A673 (cell line): Measurements from ENCODE around the gene NKIRAS2.

Experiments
- CTCF ChIP-seq: fragments of 300-800, 200-600 bp; sonication (generic); conservative IDR thresholded peaks from 2 replicates; pipeline ENCODE4 v1.5.1; 2017; ENCODE audit warnings: low read depth, mild to moderate bottlenecking, antibody characterized with exemption, low read length, moderate library complexity, mixed read lengths
- EZH2 ChIP-seq: fragments of 200-600 bp; sonication (generic); IDR thresholded peaks from 2 replicates; pipeline ENCODE4 v1.6.1; 2017; ENCODE audit warnings: borderline replicate concordance, low read depth, mild to moderate bottlenecking, mixed read lengths, antibody characterized with exemption, low read length; ENCODE audit not compliant: poor library complexity, severe bottlenecking

GRCh38 chr17:42071810-42072209 lies 51.9 kb downstream of the NKIRAS2 start:
- TF ChIP-seq CTCF (no peak), EZH2 (no peak)
